ENCODE measurements around the gene SLC28A1.

SLC28A1 gene

GRCh38 chr15:84962955-84963354 lies 78.5 kb downstream of the SLC28A1 start:
- in situ Hi-C loops (cut with MboI; ENCODE audit: low sequenced_read_pairs, unreplicated experiment): loop anchor here (25.0 kb wide), 1 partner anchor 174 kb away; no protein-coding TSS in a partner anchor
- no peak for DNase-seq (ENCODE audit: low spot score)
- TF ChIP-seq CTCF (IDR thresholded peaks at IDR 0.05; ENCODE audit: borderline replicate concordance, control extremely low read depth, extremely low read depth, insufficient read depth, missing control alignments): no peak

GRCh38 chr15:84967380-84967779 lies 82.9 kb downstream of the SLC28A1 start:
- in situ Hi-C loops (cut with MboI; ENCODE audit: low sequenced_read_pairs, unreplicated experiment): loop anchor here (25.0 kb wide), 1 partner anchor 170 kb away; no protein-coding TSS in a partner anchor
- TF ChIP-seq CTCF (IDR thresholded peaks at IDR 0.05; ENCODE audit: borderline replicate concordance, control extremely low read depth, extremely low read depth, insufficient read depth, missing control alignments): no peak
- no peak for DNase-seq (ENCODE audit: low spot score)

GRCh38 chr15:84968301-84968700 lies 83.8 kb downstream of the SLC28A1 start:
- in situ Hi-C loops (cut with MboI; ENCODE audit: low sequenced_read_pairs, unreplicated experiment): loop anchor here (25.0 kb wide), 1 partner anchor 169 kb away; no protein-coding TSS in a partner anchor
- TF ChIP-seq CTCF (IDR thresholded peaks at IDR 0.05; ENCODE audit: borderline replicate concordance, control extremely low read depth, extremely low read depth, insufficient read depth, missing control alignments): no peak
- no peak for DNase-seq (ENCODE audit: low spot score)

GRCh38 chr15:84969257-84969656 lies 84.8 kb downstream of the SLC28A1 start:
- DNase-seq (ENCODE audit: low spot score): no peak
- no peak for TF ChIP-seq CTCF (IDR thresholded peaks at IDR 0.05; ENCODE audit: borderline replicate concordance, control extremely low read depth, extremely low read depth, insufficient read depth, missing control alignments)
- in situ Hi-C loops (cut with MboI; ENCODE audit: low sequenced_read_pairs, unreplicated experiment): loop anchor here (25.0 kb wide), 1 partner anchor 168 kb away; no protein-coding TSS in a partner anchor

GRCh38 chr15:84970843-84971242 lies 86.4 kb downstream of the SLC28A1 start:
- in situ Hi-C loops (cut with MboI; ENCODE audit: low sequenced_read_pairs, unreplicated experiment): loop anchor here (25.0 kb wide), 1 partner anchor 166 kb away; no protein-coding TSS in a partner anchor
- DNase-seq (ENCODE audit: low spot score): no peak
- no peak for TF ChIP-seq CTCF (IDR thresholded peaks at IDR 0.05; ENCODE audit: borderline replicate concordance, control extremely low read depth, extremely low read depth, insufficient read depth, missing control alignments)

GRCh38 chr15:84973492-84974460 lies 89.3 kb downstream of the SLC28A1 start:
- no peak for DNase-seq (ENCODE audit: low spot score)
- in situ Hi-C loops (cut with MboI; ENCODE audit: low sequenced_read_pairs, unreplicated experiment): loop anchor here (25.0 kb wide), 1 partner anchor 164 kb away; no protein-coding TSS in a partner anchor
- no peak for TF ChIP-seq CTCF (IDR thresholded peaks at IDR 0.05; ENCODE audit: borderline replicate concordance, control extremely low read depth, extremely low read depth, insufficient read depth, missing control alignments)

Measured in GM13976 (cell line).